ENCODE measurements around the gene GET4.

- TF ChIP-seq POLR2A (IDR thresholded peaks at IDR 0.05; ENCODE audit: low read length) (no peak), GATA1 (IDR thresholded peaks at IDR 0.05; ENCODE audit: low read depth, low read length) (no peak)
Observed at GRCh38 chr7:911791-912480, 35.6 kb downstream of the GET4 start.

All from erythroblast (primary cell).